Inflammatory macrophage treated with lipopolysaccharide for 1 hour (primary cell): Measurements from ENCODE around the gene NFS1.

Experiments used
- DNase-seq, 2 donors: peaks; one replicate each; pipeline ENCODE4 v3.0.0-alpha.2; 2020 to 2022

Gene NFS1

GRCh38 chr20:35669221-35669620 lies 29.9 kb downstream of the NFS1 start:
- DNase-seq = no peak

- no peak for DNase-seq
Observed at GRCh38 chr20:35665949-35666288, 33.2 kb downstream of the NFS1 start.

- DNase-seq = peak; percentile 87 to 96
Observed at GRCh38 chr20:35664466-35665206, 34.5 kb downstream of the NFS1 start, which contains the start of the genes CPNE1 and RBM12. Gene CPNE1 (minus strand): TSS chr20:35664900. CDS start chr20:35632923, 31,977 bp downstream. Gene RBM12 (minus strand): TSS chr20:35664900. CDS start chr20:35655322, 9,578 bp downstream.

- peak; percentile 19 to 27 for DNase-seq
Observed at GRCh38 chr20:35663516-35664465, 35.4 kb downstream of the NFS1 start.

- DNase-seq = no peak
Observed at GRCh38 chr20:35662551-35662950, 36.6 kb downstream of the NFS1 start.

GRCh38 chr20:35661908-35662307 lies 37.2 kb downstream of the NFS1 start:
- no peak for DNase-seq

- no peak for DNase-seq
Observed at GRCh38 chr20:35661053-35661452, 38.1 kb downstream of the NFS1 start.

- no peak for DNase-seq
Observed at GRCh38 chr20:35660122-35660937, 38.8 kb downstream of the NFS1 start.

- no peak for DNase-seq
Observed at GRCh38 chr20:35657271-35657670, 41.9 kb downstream of the NFS1 start.

- DNase-seq = no peak
Observed at GRCh38 chr20:35654415-35654814, 44.7 kb downstream of the NFS1 start.

GRCh38 chr20:35653893-35654292 lies 45.3 kb downstream of the NFS1 start:
- no peak for DNase-seq

- DNase-seq = no peak
Observed at GRCh38 chr20:35653430-35653734, 45.8 kb downstream of the NFS1 start.

- no peak for DNase-seq
Observed at GRCh38 chr20:35652641-35653429, 46.3 kb downstream of the NFS1 start.

- DNase-seq = no peak
Observed at GRCh38 chr20:35651958-35652357, 47.2 kb downstream of the NFS1 start.

GRCh38 chr20:35650632-35651031 lies 48.5 kb downstream of the NFS1 start:
- DNase-seq = no peak

- no peak for DNase-seq
Observed at GRCh38 chr20:35648836-35649235, 50.3 kb downstream of the NFS1 start.

GRCh38 chr20:35644806-35645205 lies 54.3 kb downstream of the NFS1 start:
- no peak for DNase-seq

- no peak for DNase-seq
Observed at GRCh38 chr20:35643045-35643444, 56.1 kb downstream of the NFS1 start.

- no peak for DNase-seq
Observed at GRCh38 chr20:35641743-35642142, 57.4 kb downstream of the NFS1 start.

GRCh38 chr20:35640724-35641123 lies 58.4 kb downstream of the NFS1 start:
- no peak for DNase-seq

GRCh38 chr20:35638751-35639150 lies 60.4 kb downstream of the NFS1 start:
- no peak for DNase-seq

GRCh38 chr20:35637276-35637675 lies 61.9 kb downstream of the NFS1 start:
- no peak for DNase-seq
